T-cell (primary cell): Measurements from ENCODE around the gene AKAP3. TPM values are rescaled to one million over a fixed set of nuclear protein-coding genes. Genes with fewer than 3 reads are reported as not detected.

Source experiments
- ATAC-seq, 4 experiments: fragments of 200-7000 bp in 3 of 4; fragments of 150-1000 bp in 1 of 4; cut with Tn5 transposase; replicated peaks in 1 of 4; 1 replicate in 3 of 4; 2 replicates in 1 of 4; pipeline ENCODE4 v1.10.0; 2021; ENCODE audit warnings: moderate library complexity in 3 of 4, mild to moderate bottlenecking in 2 of 4, moderate number of reproducible peaks in 1 of 4
- CTCF ChIA-PET, 2 donors: fragments of 300-600 bp; sonication (Branson Sonifier 250); formaldehyde crosslinking; loops; one replicate each; lab custom pipeline; 2022; ENCODE audit warnings: antibody characterized with exemption in 2 of 2; lab: Charles Lee
- POLR2A ChIA-PET, 2 donors: fragments of 300-600 bp; sonication (Branson Sonifier 250); formaldehyde crosslinking; loops; one replicate each; lab custom pipeline; 2022; ENCODE audit warnings: antibody characterized with exemption in 2 of 2; lab: Charles Lee
- DNase-seq, 35 experiments: peaks; one replicate each; pipeline versions ENCODE4 v3.0.0 to v3.0.0-alpha.2; 2013 to 2023
- H3K27ac ChIP-seq: one replicate; pipeline ENCODE4 v1.5.1; 2013; ENCODE audit warnings: low read length
- H3K27me3 ChIP-seq, 2 experiments: replicated peaks in 1 of 2; 1 replicate in 1 of 2; 2 replicates in 1 of 2; pipeline versions ENCODE4 v1.6.1 to v1.7.0; 2013; ENCODE audit warnings: low read length in 1 of 2, mixed read lengths in 1 of 2; ENCODE audit not compliant: control insufficient read depth in 2 of 2, insufficient read depth in 2 of 2; ENCODE audit errors: extremely low read depth in 1 of 2
- H3K36me3 ChIP-seq, 2 donors: 1 replicate in 1 of 2; 2 replicates in 1 of 2; pipeline versions ENCODE4 v1.6.1 to v1.7.0; 2013; ENCODE audit warnings: low read length in 1 of 2; ENCODE audit not compliant: control insufficient read depth in 2 of 2, insufficient read depth in 1 of 2; ENCODE audit errors: extremely low read depth in 1 of 2
- H3K4me1 ChIP-seq, 2 experiments: 1 replicate in 1 of 2; 2 replicates in 1 of 2; pipeline versions ENCODE4 v1.6.1 to v1.7.0; 2013; ENCODE audit warnings: low read length in 2 of 2, mixed read lengths in 1 of 2; ENCODE audit not compliant: insufficient read depth in 2 of 2, control insufficient read depth in 1 of 2; ENCODE audit errors: extremely low read depth in 1 of 2
- H3K4me3 ChIP-seq, 2 donors: 1 replicate in 1 of 2; 2 replicates in 1 of 2; pipeline versions ENCODE4 v1.5.1 to v1.7.0; 2013; ENCODE audit warnings: mild to moderate bottlenecking in 2 of 2, low read length in 1 of 2, moderate library complexity in 1 of 2; ENCODE audit not compliant: control insufficient read depth in 1 of 2; ENCODE audit errors: extremely low read depth in 1 of 2
- H3K9me3 ChIP-seq: 2 replicates; pipeline ENCODE4 v1.7.0; 2013
- H3K27ac Mint-ChIP-seq, 2 donors: one replicate each; pipeline ENCODE4 v1.8.0; 2020 to 2021; ENCODE audit warnings: mild to moderate bottlenecking in 2 of 2, mixed read lengths in 2 of 2
- H3K27me3 Mint-ChIP-seq, 2 donors: one replicate each; pipeline ENCODE4 v1.8.0; 2021 to 2022; ENCODE audit warnings: mixed read lengths in 2 of 2
- H3K36me3 Mint-ChIP-seq: one replicate; pipeline ENCODE4 v1.8.0; 2021; ENCODE audit warnings: mixed read lengths
- H3K4me1 Mint-ChIP-seq, 3 donors: one replicate each; pipeline ENCODE4 v1.8.0; 2020 to 2022; ENCODE audit warnings: mixed read lengths in 3 of 3, mild to moderate bottlenecking in 1 of 3
- H3K4me3 Mint-ChIP-seq, 3 donors: one replicate each; pipeline ENCODE4 v1.8.0; 2020 to 2022; ENCODE audit warnings: mild to moderate bottlenecking in 3 of 3, mixed read lengths in 3 of 3, moderate library complexity in 3 of 3
- H3K9me3 Mint-ChIP-seq, 3 donors: one replicate each; pipeline ENCODE4 v1.8.0; 2020 to 2022; ENCODE audit warnings: mixed read lengths in 3 of 3
- WGBS: methylation state at CpG from one replicate; pipeline ENCODE4 v1.1.5; 2013; ENCODE audit warnings: missing lambda C conversion rate; ENCODE audit not compliant: insufficient coverage; 5-methylcytosine and 5-hydroxymethylcytosine counted together
- total RNA-seq, 35 experiments: library from RNA in 6 of 35; stranded (reverse) in 6 of 35; fragments of 120-200 nt in 1 of 35; gene quantifications; one replicate each; pipeline versions ENCODE4 v1.2.1 to v1.2.4 and lab custom pipeline; 2013 to 2026

AKAP3 gene
- total RNA-seq, 5 donors from 2014 or later (not counting 1 experiment from before 2014, with no cell fraction given) = 1.5 to 7.9 (median 3.3) TPM

DNA sequence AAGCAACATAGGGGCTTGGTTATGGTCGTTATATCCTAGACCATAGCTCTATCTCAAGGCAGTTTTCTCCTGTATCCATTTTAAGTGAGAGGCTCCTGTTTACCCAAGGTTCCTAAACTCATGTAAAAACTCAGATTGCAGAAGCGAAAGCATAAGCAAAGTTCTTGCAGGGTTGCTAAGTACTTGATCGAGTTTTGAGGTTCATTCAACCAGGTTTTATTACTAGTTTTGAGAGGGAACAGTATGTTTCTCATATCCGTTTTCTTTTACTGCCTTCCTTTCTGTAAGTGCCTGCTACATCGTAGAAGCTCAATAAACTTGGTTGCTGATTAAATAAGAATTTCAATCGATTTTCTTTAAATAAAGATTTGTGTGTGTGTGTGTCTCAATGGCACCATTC is 5.1 kb downstream of the AKAP3 start:
- no peak overlapping the region for H3K4me3 Mint-ChIP-seq
- Histone ChIP-seq H3K4me3 (no peak overlapping the region), H3K27me3 (no peaks in the 10 kb centered on the region), H3K36me3 (no peaks in the 10 kb centered on the region), H3K9me3 (no peaks in the 10 kb centered on the region), H3K27ac (no peak overlapping the region), H3K4me1 (peaks cover 0 to 7% of the 10 kb centered on the region in 2 experiments)
- no peak for ATAC-seq
- ChIA-PET POLR2A (no interaction called here), CTCF (interaction anchor here in 1 of 2 donors (0.6 to 0.8 kb wide), 3 partner anchors 39 to 223 kb away, joined by 3 read pairs; no protein-coding TSS in a partner anchor)
- peaks cover 0 to 14% (median 13%) of the 10 kb centered on the region in 3 donors for H3K4me1 Mint-ChIP-seq
- H3K9me3 Mint-ChIP-seq = no peaks in the 10 kb centered on the region
- H3K27ac Mint-ChIP-seq = no peak overlapping the region
- H3K27me3 Mint-ChIP-seq = peaks cover 4 to 7% of the 10 kb centered on the region in 2 donors
- no CpG with 5 or more reads among the region's 6 CpGs for WGBS
- no peaks in the 10 kb centered on the region for H3K36me3 Mint-ChIP-seq
- DNase-seq = no peak

DNA sequence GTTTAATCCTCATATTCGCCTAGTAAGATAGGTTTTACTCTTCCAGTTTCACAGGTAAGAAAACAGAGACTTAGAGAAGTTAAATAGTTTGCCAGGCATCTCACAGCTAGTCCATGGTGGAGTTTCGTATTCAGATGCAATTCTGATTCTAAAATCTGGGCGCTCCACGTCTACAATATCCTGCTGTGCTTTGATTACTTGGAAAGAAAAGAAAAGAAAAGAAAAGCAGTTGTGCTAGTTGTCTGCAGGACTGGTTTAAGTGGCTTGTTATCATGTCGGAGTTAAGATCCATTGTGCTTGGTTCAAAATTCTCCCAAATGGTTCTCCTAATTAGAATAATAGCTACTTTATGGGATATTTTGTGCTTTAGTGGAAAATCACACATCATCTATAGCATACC is 18.6 kb downstream of the AKAP3 start:
- 80% methylated on average over 1 of the region's 5 CpGs for WGBS
- Mint-ChIP-seq H3K9me3 (no peaks in the 10 kb centered on the region), H3K36me3 (no peaks in the 10 kb centered on the region), H3K27me3 (no peaks in the 10 kb centered on the region), H3K27ac (no peak overlapping the region), H3K4me1 (no peaks in the 10 kb centered on the region), H3K4me3 (no peak overlapping the region)
- CTCF ChIA-PET = interaction anchor here in 1 of 2 donors (0.6 kb wide), 1 partner anchor 13 kb away, joined by 3 read pairs; no protein-coding TSS in a partner anchor
- Histone ChIP-seq H3K27ac (no peak overlapping the region), H3K36me3 (no peaks in the 10 kb centered on the region), H3K27me3 (no peaks in the 10 kb centered on the region), H3K4me3 (no peak overlapping the region), H3K4me1 (no peaks in the 10 kb centered on the region), H3K9me3 (no peaks in the 10 kb centered on the region)
- DNase-seq (no peak), ATAC-seq (no peak)
- POLR2A ChIA-PET = interaction anchor here in 1 of 2 donors (0.6 kb wide), 1 partner anchor 232 kb away, joined by 3 read pairs; no protein-coding TSS in a partner anchor

DNA sequence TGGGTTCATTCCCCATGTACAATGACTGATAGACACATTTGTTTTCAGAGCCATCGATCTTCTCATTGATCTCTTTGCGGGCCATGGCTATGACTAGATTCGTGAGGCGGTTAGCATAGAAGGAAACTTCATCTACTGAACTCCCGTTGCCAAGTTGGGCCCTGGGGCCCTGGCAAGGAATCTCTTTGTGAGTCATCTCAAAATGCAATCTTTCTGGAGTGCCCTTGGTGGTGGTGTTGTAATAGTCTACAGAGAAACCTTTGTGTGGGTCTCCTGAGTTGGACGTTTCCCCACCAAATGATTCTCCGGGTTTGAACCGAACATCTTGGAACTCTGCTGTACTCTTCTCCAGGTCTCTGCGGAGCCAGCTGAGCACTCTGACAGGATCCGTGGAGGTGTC is 20.4 kb downstream of the AKAP3 start:
- ChIA-PET POLR2A (no interaction called here), CTCF (no interaction called here)
- Mint-ChIP-seq H3K36me3 (no peaks in the 10 kb centered on the region), H3K27ac (no peak overlapping the region), H3K4me3 (no peak overlapping the region), H3K9me3 (peaks cover 0 to under 1% (median 0%) of the 10 kb centered on the region in 3 donors), H3K4me1 (no peaks in the 10 kb centered on the region), H3K27me3 (no peaks in the 10 kb centered on the region)
- no peaks in the 10 kb centered on the region for H3K27me3 ChIP-seq
- ATAC-seq (no peak), DNase-seq (no peak)
- H3K4me1 ChIP-seq = no peaks in the 10 kb centered on the region
- no peaks in the 10 kb centered on the region for H3K36me3 ChIP-seq
- no peak overlapping the region for H3K4me3 ChIP-seq
- H3K9me3 ChIP-seq = no peaks in the 10 kb centered on the region
- H3K27ac ChIP-seq = no peak overlapping the region
- WGBS = 93% methylated on average over 7 of the region's 10 CpGs

DNA sequence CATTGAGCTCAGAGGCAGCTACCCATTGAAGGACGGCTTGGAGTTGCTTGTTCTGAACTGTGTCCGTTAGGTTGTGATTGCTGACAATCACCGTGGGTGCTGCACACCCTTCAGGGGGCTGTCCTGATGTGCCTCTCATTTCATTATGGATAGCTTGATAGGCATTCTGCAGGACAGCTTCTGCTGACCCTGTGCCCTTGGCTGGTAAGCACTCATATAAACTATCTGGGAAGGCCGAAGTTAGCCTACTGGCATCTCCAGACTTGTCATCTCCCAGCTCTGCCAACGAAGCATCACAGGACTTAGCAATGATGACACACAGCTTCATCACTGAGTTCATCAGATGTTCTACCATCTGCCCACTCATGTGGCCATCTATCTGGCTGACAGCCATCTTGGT is 22.3 kb downstream of the AKAP3 start:
- no peak overlapping the region for H3K27ac Mint-ChIP-seq
- ATAC-seq = no peak

DNA sequence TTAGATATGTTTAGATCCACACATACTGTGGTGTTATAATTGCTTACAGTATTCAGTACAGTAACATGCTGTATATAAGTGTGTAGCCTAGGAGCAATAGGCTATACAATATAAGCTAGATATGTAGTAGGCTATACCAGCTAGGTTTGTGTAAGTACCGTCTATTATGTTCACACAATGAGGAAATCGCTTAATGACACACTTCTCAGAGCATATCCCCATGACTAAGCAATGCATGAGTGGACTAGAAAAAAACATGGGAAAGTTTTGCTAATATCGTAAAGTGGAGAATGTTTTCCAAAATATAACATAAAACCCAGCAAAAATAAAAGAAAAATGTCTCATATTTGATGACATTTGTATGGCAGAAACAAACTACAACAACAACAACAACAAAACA is 27.3 kb downstream of the AKAP3 start:
- no CpG with 5 or more reads among the region's 3 CpGs for WGBS
- ATAC-seq = no peak
- no peaks in the 10 kb centered on the region for H3K4me1 Mint-ChIP-seq

More for the DNA sequence above, 22.3 kb downstream of the AKAP3 start:
- Histone ChIP-seq H3K27me3 (no peaks in the 10 kb centered on the region), H3K36me3 (no peaks in the 10 kb centered on the region), H3K4me3 (no peak overlapping the region), H3K4me1 (no peaks in the 10 kb centered on the region), H3K9me3 (peaks cover 2% of the 10 kb centered on the region), H3K27ac (no peak overlapping the region)
- Mint-ChIP-seq H3K4me1 (no peaks in the 10 kb centered on the region), H3K27me3 (no peaks in the 10 kb centered on the region), H3K36me3 (no peaks in the 10 kb centered on the region), H3K9me3 (peaks cover 0 to 4% (median 4%) of the 10 kb centered on the region in 3 donors), H3K4me3 (no peak overlapping the region)
- DNase-seq = no peak
- ChIA-PET CTCF (no interaction called here), POLR2A (interaction anchor here in 1 of 2 donors (0.6 kb wide), 1 partner anchor 11 kb away, joined by 3 read pairs; no protein-coding TSS in a partner anchor)
- WGBS = 93% methylated on average over 5 of the region's 5 CpGs

DNA sequence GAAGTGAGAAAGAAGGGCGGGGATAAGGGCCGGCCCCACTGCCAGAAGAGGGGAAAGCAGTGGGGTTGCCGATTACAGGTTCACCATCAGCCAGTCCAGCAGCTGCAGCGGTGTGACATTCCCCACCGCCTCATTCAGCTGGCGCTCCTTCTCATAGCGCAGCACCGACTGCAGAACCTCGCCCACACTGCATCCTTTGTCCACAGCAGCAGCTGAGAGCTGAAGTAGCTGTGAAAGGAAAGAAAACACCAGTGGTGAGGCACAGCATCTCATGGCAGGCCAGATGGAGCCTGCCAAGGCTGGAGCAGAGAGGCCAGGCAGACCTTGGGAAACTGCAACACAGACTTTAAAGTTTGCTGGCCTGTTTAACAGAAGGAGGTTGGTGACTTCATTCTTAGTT is 33.2 kb downstream of the AKAP3 start:
- no peaks in the 10 kb centered on the region for H3K27me3 Mint-ChIP-seq
- no peak overlapping the region for H3K4me3 Mint-ChIP-seq
- H3K27ac Mint-ChIP-seq = no peak overlapping the region
- no peaks in the 10 kb centered on the region for H3K27me3 ChIP-seq
- no peak overlapping the region for H3K27ac ChIP-seq
- H3K9me3 Mint-ChIP-seq = no peaks in the 10 kb centered on the region
- no peak overlapping the region for H3K4me3 ChIP-seq
- peaks cover 5 to 34% of the 10 kb centered on the region in 2 donors for H3K36me3 ChIP-seq
- ChIA-PET CTCF (no interaction called here), POLR2A (interaction anchor here in 1 of 2 donors (0.6 kb wide), 1 partner anchor 11 kb away, joined by 3 read pairs; no protein-coding TSS in a partner anchor)
- H3K4me1 Mint-ChIP-seq = no peaks in the 10 kb centered on the region
- DNase-seq (no peak), ATAC-seq (no peak)
- no peaks in the 10 kb centered on the region for H3K9me3 ChIP-seq
- no peaks in the 10 kb centered on the region for H3K4me1 ChIP-seq
- 95% methylated on average over 8 of the region's 9 CpGs for WGBS
- H3K36me3 Mint-ChIP-seq = peaks cover 37% of the 10 kb centered on the region

More for the DNA sequence above, 27.3 kb downstream of the AKAP3 start:
- Mint-ChIP-seq H3K4me3 (no peak overlapping the region), H3K36me3 (no peaks in the 10 kb centered on the region), H3K27me3 (no peaks in the 10 kb centered on the region), H3K9me3 (peaks cover 0 to 4% (median 4%) of the 10 kb centered on the region in 3 donors), H3K27ac (no peak overlapping the region)
- no peak for DNase-seq
- Histone ChIP-seq H3K27ac (no peak overlapping the region), H3K9me3 (peaks cover 2% of the 10 kb centered on the region), H3K36me3 (no peaks in the 10 kb centered on the region), H3K4me1 (no peaks in the 10 kb centered on the region), H3K27me3 (no peaks in the 10 kb centered on the region), H3K4me3 (no peak overlapping the region)
- POLR2A ChIA-PET = no interaction called here
- CTCF ChIA-PET = no interaction called here
